ENCODE data around the gene HAVCR2.

The HAVCR2 gene

DNA sequence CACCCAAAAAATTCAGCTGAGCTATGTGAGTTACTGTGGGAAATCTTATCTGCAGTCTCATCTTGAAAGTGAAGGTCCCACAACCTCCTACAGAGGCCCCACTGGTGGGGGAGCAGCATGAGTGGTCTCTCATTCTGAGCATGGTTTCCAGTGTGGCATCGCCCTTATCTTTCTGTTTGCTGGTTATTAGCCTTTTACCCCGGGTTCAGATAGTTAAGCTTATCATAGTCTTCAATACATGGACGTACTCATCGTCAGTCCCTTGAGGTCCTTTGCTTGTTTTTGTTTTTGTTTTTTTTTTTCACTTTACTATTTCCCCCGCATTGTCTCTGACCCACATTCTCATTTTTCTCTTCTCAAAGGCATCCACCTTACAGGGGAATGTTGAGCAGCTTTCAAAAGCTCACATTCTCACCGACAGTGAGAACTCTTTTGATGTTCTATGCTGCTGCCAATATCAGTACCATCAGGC is 7.7 kb upstream of the HAVCR2 start:
- TF ChIP-seq CTCF (IDR thresholded peaks at IDR 0.05; ENCODE audit: borderline replicate concordance, control extremely low read depth, extremely low read depth, insufficient read depth, missing control alignments), result no peak
- peak; percentile 67 for DNase-seq (ENCODE audit: low spot score)
- in situ Hi-C loops (cut with MboI; ENCODE audit: low sequenced_read_pairs, unreplicated experiment), result no loop called here

DNA sequence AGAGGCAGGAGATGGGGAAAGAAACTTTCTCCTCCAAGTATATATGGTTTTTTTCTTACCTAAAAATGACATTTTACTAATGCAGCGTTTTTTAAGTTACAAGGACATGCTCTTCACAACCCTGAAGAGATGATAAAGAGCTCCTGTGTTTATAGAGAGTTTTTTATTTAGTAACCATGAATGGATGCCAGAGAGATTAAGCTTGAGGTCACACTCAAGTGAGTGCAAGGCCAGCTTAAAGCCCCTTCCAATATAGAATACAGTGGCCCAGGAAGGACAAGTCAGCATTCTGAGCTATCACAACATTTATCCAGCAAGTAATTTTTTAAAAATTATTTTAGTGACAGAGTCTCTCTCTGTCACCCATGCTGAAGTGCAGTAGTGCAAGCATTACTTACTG is 6.7 kb upstream of the HAVCR2 start:
- no peak for TF ChIP-seq CTCF (IDR thresholded peaks at IDR 0.05; ENCODE audit: borderline replicate concordance, control extremely low read depth, extremely low read depth, insufficient read depth, missing control alignments)
- in situ Hi-C loops (cut with MboI; ENCODE audit: low sequenced_read_pairs, unreplicated experiment), result no loop called here
- no peak for DNase-seq (ENCODE audit: low spot score)

DNA sequence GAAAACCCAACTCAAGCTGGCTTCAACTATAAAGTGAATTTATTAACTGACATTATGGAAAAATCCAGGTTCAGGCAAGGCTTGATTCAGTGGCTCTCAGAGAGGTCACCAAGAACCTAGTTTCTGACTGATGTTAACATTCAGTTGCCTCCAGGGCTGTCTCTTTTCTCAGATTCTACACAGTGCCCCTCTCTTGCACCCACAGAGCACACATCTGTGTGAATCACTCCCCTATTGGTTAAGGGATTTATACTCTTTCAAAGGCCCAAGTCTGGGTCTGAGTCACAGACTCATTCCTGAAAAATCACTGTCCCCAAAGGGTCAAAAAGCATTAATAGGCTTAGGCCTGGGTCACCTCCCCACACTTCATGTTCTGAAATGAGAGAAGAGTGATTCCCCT is 6.2 kb upstream of the HAVCR2 start:
- no peak for DNase-seq (ENCODE audit: low spot score)
- in situ Hi-C loops (cut with MboI; ENCODE audit: low sequenced_read_pairs, unreplicated experiment), result no loop called here
- no peak for TF ChIP-seq CTCF (IDR thresholded peaks at IDR 0.05; ENCODE audit: borderline replicate concordance, control extremely low read depth, extremely low read depth, insufficient read depth, missing control alignments)

GRCh38 chr5:157113002-157113401 is 4.2 kb upstream of the HAVCR2 start:
- DNase-seq (ENCODE audit: low spot score), result no peak
- no peak for TF ChIP-seq CTCF (IDR thresholded peaks at IDR 0.05; ENCODE audit: borderline replicate concordance, control extremely low read depth, extremely low read depth, insufficient read depth, missing control alignments)
- in situ Hi-C loops (cut with MboI; ENCODE audit: low sequenced_read_pairs, unreplicated experiment), result no loop called here

- no peak for TF ChIP-seq CTCF (IDR thresholded peaks at IDR 0.05; ENCODE audit: borderline replicate concordance, control extremely low read depth, extremely low read depth, insufficient read depth, missing control alignments)
- DNase-seq (ENCODE audit: low spot score), result peak; percentile 63
- in situ Hi-C loops (cut with MboI; ENCODE audit: low sequenced_read_pairs, unreplicated experiment), result no loop called here
These were observed 900 bp upstream of the HAVCR2 start for GRCh38 chr5:157109744-157110143.

- no peak for TF ChIP-seq CTCF (IDR thresholded peaks at IDR 0.05; ENCODE audit: borderline replicate concordance, control extremely low read depth, extremely low read depth, insufficient read depth, missing control alignments)
- in situ Hi-C loops (cut with MboI; ENCODE audit: low sequenced_read_pairs, unreplicated experiment), result no loop called here
- DNase-seq (ENCODE audit: low spot score), result no peak
These were observed 1.3 kb downstream of the HAVCR2 start for GRCh38 chr5:157107508-157107907.

Data from GM13976 (cell line).